ENCODE data around the gene SPINK6.

SPINK6 gene

DNA sequence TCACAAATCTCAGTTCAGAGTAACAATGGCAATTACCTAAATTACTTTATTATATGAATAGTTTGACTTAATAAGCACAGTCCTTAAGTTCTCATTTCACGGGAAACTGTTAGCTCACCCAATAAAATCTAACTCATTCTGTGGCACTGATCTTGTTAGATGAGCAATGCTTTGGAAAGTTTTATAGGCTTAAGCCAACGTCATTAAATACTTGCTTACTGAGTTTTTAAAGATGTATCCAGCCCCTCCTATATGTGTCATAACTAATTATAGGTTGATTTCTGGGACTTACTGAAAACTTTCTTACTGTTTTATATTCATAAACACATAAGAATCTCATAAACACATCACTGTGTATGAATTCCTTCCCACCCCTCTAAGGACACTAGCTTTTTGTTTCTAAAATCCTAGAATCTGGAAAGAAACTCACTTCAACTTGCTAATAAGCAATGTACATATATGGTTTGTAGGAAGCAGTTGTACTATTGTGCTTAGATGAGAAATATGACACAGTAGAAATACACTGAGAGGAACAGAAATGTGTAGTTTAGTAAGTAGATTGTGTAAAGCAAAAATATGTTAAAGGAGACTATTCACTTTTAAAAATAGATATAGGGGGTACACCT lies 21.4 kb downstream of the SPINK6 start:
- no peak for DNase-seq

DNA sequence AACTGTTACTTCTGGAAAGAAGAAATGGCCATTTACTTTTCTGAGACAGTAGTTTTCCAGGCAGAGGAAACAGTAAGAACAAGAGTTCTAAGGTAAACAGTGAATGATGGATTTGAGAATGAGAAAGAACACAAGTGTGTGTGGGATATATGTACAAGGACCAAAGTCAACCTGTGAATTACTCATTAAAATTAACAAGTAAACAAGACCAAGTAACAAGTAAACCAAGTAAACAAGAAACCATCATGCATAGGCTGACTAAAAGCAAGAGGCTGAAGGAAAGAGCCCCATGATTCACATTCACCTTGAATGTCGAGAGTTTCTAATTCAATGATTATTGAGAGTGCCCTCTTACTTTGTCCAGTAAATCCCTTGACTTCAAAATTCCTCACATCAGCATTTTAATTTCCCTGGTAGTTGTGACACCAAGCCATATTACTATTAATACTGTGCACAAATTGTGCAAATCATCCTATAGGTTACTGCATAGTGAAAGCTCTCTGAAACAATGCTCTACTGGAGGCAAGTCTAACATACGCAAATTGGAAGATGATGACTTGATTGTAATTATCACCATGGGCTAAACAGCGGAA lies 25.6 kb downstream of the SPINK6 start:
- DNase-seq: no peak

- no peak for DNase-seq
These were observed 27.0 kb downstream of the SPINK6 start for GRCh38 chr5:148229840-148230239.

DNA sequence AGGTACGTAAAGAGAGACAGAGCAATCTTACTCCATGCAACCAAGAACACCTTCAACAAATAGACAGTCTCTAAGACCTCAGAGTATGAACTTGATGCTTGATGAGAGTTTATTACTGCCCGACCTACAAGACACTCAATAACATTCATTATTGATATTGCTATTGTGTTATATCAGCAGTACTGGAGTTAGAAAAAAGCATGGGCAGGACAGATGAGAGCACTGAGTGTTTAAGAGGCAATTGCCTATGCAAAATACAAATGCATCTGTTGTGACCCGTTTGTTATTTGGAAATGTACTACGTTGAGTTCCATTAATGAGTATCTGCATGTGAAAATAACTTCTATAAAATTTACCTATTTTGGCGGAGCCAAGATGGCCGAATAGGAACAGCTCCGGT lies 27.4 kb downstream of the SPINK6 start:
- no peak for DNase-seq

DNA sequence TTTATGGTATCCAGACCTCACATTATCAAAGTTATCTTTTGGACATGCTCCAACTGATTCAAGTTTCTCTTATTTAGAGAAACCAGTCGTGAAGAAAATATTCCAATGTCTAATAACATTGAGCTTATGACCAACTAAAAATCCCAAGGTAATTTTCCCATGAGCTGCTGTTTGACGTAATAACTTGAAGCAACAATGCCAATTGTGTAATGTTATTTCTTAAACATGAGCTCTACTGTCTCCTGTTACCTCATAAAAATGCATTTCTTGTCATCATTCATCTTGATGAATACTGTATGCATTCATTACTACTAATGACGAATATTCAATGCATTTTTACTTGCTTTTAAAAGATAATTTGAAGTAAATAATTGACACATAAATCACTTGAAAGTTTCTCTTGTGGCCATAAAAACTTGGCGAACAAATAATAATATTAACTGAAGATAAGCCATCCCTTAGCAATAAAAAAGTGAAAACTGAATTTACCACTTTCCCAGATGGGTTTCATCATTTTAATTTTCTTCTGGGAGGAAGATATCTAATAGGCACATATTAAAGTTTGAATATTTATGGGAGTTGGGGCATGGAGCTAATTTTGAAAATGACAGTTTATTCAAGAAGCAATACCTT lies 35.1 kb downstream of the SPINK6 start:
- no peak for DNase-seq

GRCh38 chr5:148238418-148238794 lies 35.6 kb downstream of the SPINK6 start, which contains the start of gene MARCOL:
MARCOL (plus strand) TSS chr5:148238525; CDS start chr5:148238598, 73 bp downstream.
- no peak for DNase-seq

DNA sequence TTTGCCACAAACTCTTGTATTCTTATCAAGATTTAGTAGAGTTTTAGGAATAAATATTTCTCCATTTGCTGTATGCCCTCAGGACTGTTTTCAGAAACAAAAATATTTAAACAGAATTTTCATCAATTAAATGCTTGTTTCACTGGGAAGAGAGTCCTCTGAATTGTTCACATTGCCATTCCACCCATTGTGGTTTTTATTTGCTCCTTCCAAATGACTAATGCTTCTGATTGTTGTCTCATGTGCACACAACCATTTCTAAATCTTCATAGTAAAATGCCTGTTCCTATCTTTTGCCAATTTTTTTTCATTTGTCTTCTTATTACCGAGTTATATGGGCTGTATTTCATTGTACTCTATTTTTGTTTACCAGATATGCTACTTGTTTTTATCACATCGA lies 46.1 kb downstream of the SPINK6 start:
- no peak for DNase-seq

GRCh38 chr5:148255456-148255855 lies 52.6 kb downstream of the SPINK6 start:
- no peak for DNase-seq

GRCh38 chr5:148259288-148259687 lies 56.4 kb downstream of the SPINK6 start:
- no peak for DNase-seq

- no peak for DNase-seq
These were observed 58.4 kb downstream of the SPINK6 start for GRCh38 chr5:148261221-148261620.
